Measurements from ENCODE around the gene NME7. TPM values are rescaled to one million over a fixed set of nuclear protein-coding genes. Genes with fewer than 3 reads are reported as not detected.
A peak's percentile ranks its signal among the peaks of the same experiment; 100 is the strongest.
"Not testable (repeated sequence)": the region's sequence is repeated elsewhere in the genome, so short reads cannot be mapped to it uniquely, and the experiment has no call there.

Gene NME7, protein sequence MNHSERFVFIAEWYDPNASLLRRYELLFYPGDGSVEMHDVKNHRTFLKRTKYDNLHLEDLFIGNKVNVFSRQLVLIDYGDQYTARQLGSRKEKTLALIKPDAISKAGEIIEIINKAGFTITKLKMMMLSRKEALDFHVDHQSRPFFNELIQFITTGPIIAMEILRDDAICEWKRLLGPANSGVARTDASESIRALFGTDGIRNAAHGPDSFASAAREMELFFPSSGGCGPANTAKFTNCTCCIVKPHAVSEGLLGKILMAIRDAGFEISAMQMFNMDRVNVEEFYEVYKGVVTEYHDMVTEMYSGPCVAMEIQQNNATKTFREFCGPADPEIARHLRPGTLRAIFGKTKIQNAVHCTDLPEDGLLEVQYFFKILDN
- total RNA-seq (10 to 100 TPM in 6 of 10 donors, 1 to 10 TPM in 4; 5.6 to 18.9 (median 10.5) TPM), polyA plus RNA-seq (10 to 100 TPM in 1 of 2 donors, 1 to 10 TPM in 1; 5.5 to 12.4 TPM)
- long read RNA-seq, donor 1, transcript NME7-201 (12 exons, 1,642 nt) = major isoform, 13 of 15 reads
- long read RNA-seq, donor 1, partial matches to known transcripts = 0 of 15 reads
- long read RNA-seq, donor 1, other reads (novel, unspliced or antisense) = 2 of 15 reads
- long read RNA-seq, donor 2, transcript NME7-201 (12 exons, 1,642 nt) = major isoform, 12 of 12 reads
- long read RNA-seq, donor 2, partial matches to known transcripts = 0 of 12 reads
- long read RNA-seq, donor 2, other reads (novel, unspliced or antisense) = 0 of 12 reads
- long read RNA-seq, donor 3, full-length matches to known transcripts = 23 of 37 reads
- long read RNA-seq, donor 3, partial matches to known transcripts = 0 of 37 reads
- long read RNA-seq, donor 3, other reads (novel, unspliced or antisense) = 14 of 37 reads

DNA sequence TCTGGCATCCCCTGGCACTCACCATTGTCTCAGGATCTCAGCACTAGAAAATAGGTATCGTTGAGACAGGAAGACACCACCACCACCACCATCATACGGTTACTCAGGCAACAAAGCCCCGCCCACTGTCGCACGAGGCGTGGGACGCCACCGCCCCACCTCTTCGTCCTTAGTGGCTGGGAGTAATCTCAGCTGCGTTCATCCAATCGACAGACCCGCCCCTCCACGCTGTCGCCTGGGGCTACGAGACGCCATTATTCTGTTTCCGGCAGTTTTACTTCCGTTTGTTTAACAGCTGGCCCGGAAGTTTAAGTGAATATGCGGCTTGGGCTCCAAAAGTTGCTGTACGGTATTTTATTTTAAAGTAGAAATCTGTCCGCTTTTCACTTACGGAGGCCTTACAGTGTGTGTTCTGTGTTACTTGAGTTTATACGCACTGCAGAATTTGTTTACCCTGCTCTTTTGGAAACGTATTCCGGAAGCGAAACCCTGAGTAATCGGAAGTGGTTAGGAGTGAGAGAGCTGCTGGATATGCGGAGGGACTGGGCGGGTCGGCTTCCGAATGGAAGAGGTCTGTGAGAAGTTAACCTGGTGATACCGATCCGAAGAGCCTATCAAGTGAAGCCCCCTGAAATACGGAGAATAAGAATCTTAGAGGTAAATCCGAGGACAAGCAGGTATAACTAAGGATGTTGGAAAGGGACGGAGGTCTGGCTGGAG, at the start of gene NME7, which contains the start of gene BLZF1:
NME7 (minus strand) TSS at position 112 of the 720 bp plus-strand sequence; CDS start at position 25, 87 bp downstream.
BLZF1 (plus strand) TSS at position 510 of the 720 bp plus-strand sequence. CDS start 1,328 bp downstream, outside the sequence.
- Histone ChIP-seq H3K4me1 (peaks cover 0 to 34% (median 18%) of the 10 kb centered on the region in 9 donors), H3K4me3 (peak within 1 kb of the TSS; percentile 46 to 84 (median 72)), H3K27me3 (no peaks in the 10 kb centered on the region), H3K36me3 (peaks cover 0 to 34% (median 0%) of the 10 kb centered on the region in 9 donors), H3K9me3 (no peaks in the 10 kb centered on the region), H3K27ac (peak within 1 kb of the TSS in 9 of 10 donors; percentile 19 to 95 (median 85))
- TF ChIP-seq, protein P1, sequence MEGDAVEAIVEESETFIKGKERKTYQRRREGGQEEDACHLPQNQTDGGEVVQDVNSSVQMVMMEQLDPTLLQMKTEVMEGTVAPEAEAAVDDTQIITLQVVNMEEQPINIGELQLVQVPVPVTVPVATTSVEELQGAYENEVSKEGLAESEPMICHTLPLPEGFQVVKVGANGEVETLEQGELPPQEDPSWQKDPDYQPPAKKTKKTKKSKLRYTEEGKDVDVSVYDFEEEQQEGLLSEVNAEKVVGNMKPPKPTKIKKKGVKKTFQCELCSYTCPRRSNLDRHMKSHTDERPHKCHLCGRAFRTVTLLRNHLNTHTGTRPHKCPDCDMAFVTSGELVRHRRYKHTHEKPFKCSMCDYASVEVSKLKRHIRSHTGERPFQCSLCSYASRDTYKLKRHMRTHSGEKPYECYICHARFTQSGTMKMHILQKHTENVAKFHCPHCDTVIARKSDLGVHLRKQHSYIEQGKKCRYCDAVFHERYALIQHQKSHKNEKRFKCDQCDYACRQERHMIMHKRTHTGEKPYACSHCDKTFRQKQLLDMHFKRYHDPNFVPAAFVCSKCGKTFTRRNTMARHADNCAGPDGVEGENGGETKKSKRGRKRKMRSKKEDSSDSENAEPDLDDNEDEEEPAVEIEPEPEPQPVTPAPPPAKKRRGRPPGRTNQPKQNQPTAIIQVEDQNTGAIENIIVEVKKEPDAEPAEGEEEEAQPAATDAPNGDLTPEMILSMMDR (IDR thresholded peaks at IDR 0.05) = no peak
- 0% methylated on average over 37 of the region's 37 CpGs for WGBS, 2 donors
- ATAC-seq (peak; percentile 100), DNase-seq (peak; percentile 94 to 96)
- intact Hi-C loops (cut with DNase I) = loop anchor here in 1 of 10 donors (5.0 kb wide), 1 partner anchor 119 kb away; the partner anchor contains the start of gene SLC19A2

DNA sequence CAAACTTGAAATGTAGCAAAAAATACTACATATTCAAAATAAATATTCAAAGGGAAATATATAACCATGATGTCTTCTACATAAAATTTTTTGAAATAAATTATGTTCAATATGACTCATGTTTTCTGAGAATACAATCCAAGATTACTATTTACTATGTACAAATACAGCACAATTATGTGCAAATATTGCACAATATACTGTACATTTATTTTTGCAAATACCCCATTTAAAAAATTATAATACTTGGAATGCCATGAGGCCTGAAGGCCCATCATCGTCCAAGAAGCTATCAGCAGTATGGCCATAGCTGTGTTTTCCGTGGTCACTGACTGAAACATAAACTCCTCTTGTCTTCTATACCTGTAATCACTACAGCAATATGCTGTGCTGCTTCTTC, 47.4 kb upstream of the NME7 start:
- Histone ChIP-seq H3K27ac (no peak overlapping the region), H3K36me3 (no peaks in the 10 kb centered on the region), H3K4me3 (no peak overlapping the region), H3K4me1 (no peaks in the 10 kb centered on the region), H3K27me3 (peaks cover 0 to 3% (median 0%) of the 10 kb centered on the region in 7 donors), H3K9me3 (peaks cover 0 to 38% (median 4%) of the 10 kb centered on the region in 11 donors)
- DNase-seq (no peak), ATAC-seq (no peak)
- TF ChIP-seq, protein P1 (IDR thresholded peaks at IDR 0.05) = no peak
- 90 to 94% methylated on average over 2 of the region's 2 CpGs for WGBS, 2 donors
- intact Hi-C loops (cut with DNase I) = no loop called here

DNA sequence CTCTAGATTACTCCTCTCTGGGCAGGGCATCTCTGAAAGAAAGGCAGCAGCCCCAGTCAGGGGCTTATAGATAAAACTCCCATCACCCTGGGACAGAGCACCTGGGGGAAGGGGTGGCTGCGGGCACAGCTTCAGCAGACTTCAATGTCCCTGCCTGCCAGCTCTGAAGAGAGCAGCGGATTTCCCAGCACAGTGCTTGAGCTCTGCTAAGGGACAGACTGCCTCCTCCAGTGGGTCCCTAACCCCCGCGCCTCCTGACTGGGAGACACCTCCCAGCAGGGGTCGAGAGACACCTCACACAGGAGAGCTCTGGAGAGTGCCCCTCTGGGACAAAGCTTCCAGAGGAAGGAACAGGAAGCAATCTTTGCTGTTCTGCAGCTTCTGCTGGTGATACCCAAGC, 40.7 kb upstream of the NME7 start:
- H3K36me3 ChIP-seq; H3K27ac ChIP-seq; ATAC-seq; H3K4me3 ChIP-seq; intact Hi-C loops (cut with DNase I); H3K27me3 ChIP-seq; H3K4me1 ChIP-seq; DNase-seq: not testable (repeated sequence)
- WGBS, 2 donors = 89 to 95% methylated on average over 5 of the region's 5 CpGs
- peaks cover 0 to 99% (median 23%) of the 10 kb centered on the region in 11 donors for H3K9me3 ChIP-seq

DNA sequence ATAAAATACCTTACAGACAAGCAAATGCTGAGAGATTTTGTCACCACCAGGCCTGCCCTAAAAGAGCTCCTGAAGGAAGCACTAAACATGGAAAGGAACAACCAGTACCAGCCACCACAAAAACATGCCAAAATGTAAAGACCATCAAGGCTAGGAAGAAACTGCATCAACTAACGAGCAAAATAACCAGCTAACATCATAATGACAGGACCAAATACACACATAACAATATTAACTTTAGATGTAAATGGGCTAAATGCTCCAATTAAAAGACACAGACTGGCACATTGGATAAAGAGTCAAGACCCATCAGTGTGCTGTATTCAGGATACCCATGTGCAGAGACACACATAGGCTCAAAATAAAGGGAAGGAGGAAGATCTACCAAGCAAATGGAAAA, 35.0 kb upstream of the NME7 start:
- intact Hi-C loops (cut with DNase I); H3K36me3 ChIP-seq; H3K4me3 ChIP-seq; ATAC-seq; DNase-seq; H3K27me3 ChIP-seq; H3K4me1 ChIP-seq; H3K27ac ChIP-seq: not testable (repeated sequence)
- H3K9me3 ChIP-seq = peaks cover 0 to 63% (median 18%) of the 10 kb centered on the region in 11 donors
- 93% methylated on average over 1 of the region's 1 CpG for WGBS, 2 donors
